ENCODE measurements around the gene SMAD6. TPM values are rescaled to one million over a fixed set of nuclear protein-coding genes. Genes with fewer than 3 reads are reported as not detected.

Gene SMAD6
- total RNA-seq, 1 donor from 2014 or later: 14.6 TPM

- Mint-ChIP-seq H3K27ac (ENCODE audit: unreplicated experiment) (no peak overlapping the region), H3K9me3 (ENCODE audit: unreplicated experiment) (no peaks in the 10 kb centered on the region), H3K36me3 (ENCODE audit: unreplicated experiment) (no peaks in the 10 kb centered on the region), H3K27me3 (ENCODE audit: unreplicated experiment) (no peaks in the 10 kb centered on the region), H3K4me1 (ENCODE audit: unreplicated experiment) (peaks cover 19% of the 10 kb centered on the region), H3K4me3 (ENCODE audit: unreplicated experiment) (no peak overlapping the region)
- TF ChIP-seq CTCF (IDR thresholded peaks at IDR 0.05): no peak
- DNase-seq (ENCODE audit: extremely low spot score, unreplicated experiment): no peak
Measured at GRCh38 chr15:66658855-66659254, 43.2 kb upstream of the SMAD6 start.

- Mint-ChIP-seq H3K9me3 (ENCODE audit: unreplicated experiment) (no peaks in the 10 kb centered on the region), H3K27me3 (ENCODE audit: unreplicated experiment) (no peaks in the 10 kb centered on the region), H3K27ac (ENCODE audit: unreplicated experiment) (no peak overlapping the region), H3K4me3 (ENCODE audit: unreplicated experiment) (no peak overlapping the region), H3K4me1 (ENCODE audit: unreplicated experiment) (peaks cover 19% of the 10 kb centered on the region), H3K36me3 (ENCODE audit: unreplicated experiment) (no peaks in the 10 kb centered on the region)
- DNase-seq (ENCODE audit: extremely low spot score, unreplicated experiment): no peak
- no peak for TF ChIP-seq CTCF (IDR thresholded peaks at IDR 0.05)
Measured at GRCh38 chr15:66659384-66659783, 42.7 kb upstream of the SMAD6 start.

GRCh38 chr15:66661432-66662096, 40.5 kb upstream of the SMAD6 start:
- H3K36me3 Mint-ChIP-seq (ENCODE audit: unreplicated experiment): no peaks in the 10 kb centered on the region
- H3K4me3 Mint-ChIP-seq (ENCODE audit: unreplicated experiment): no peak overlapping the region
- H3K4me1 Mint-ChIP-seq (ENCODE audit: unreplicated experiment): peaks cover 11% of the 10 kb centered on the region
- H3K27ac Mint-ChIP-seq (ENCODE audit: unreplicated experiment): no peak overlapping the region
- no peaks in the 10 kb centered on the region for H3K9me3 Mint-ChIP-seq (ENCODE audit: unreplicated experiment)
- DNase-seq (ENCODE audit: extremely low spot score, unreplicated experiment): no peak
- no peaks in the 10 kb centered on the region for H3K27me3 Mint-ChIP-seq (ENCODE audit: unreplicated experiment)
- TF ChIP-seq CTCF (IDR thresholded peaks at IDR 0.05): no peak

GRCh38 chr15:66662522-66662921, 39.5 kb upstream of the SMAD6 start:
- Mint-ChIP-seq H3K9me3 (ENCODE audit: unreplicated experiment) (no peaks in the 10 kb centered on the region), H3K4me1 (ENCODE audit: unreplicated experiment) (peaks cover 3% of the 10 kb centered on the region), H3K27ac (ENCODE audit: unreplicated experiment) (no peak overlapping the region)

GRCh38 chr15:66663664-66664063, 38.4 kb upstream of the SMAD6 start:
- H3K4me3 Mint-ChIP-seq (ENCODE audit: unreplicated experiment): no peak overlapping the region
- H3K36me3 Mint-ChIP-seq (ENCODE audit: unreplicated experiment): peaks cover 2% of the 10 kb centered on the region
- no peak overlapping the region for H3K27ac Mint-ChIP-seq (ENCODE audit: unreplicated experiment)
- no peak for DNase-seq (ENCODE audit: extremely low spot score, unreplicated experiment)
- H3K9me3 Mint-ChIP-seq (ENCODE audit: unreplicated experiment): peaks cover 5% of the 10 kb centered on the region
- TF ChIP-seq CTCF (IDR thresholded peaks at IDR 0.05): no peak
- H3K27me3 Mint-ChIP-seq (ENCODE audit: unreplicated experiment): no peaks in the 10 kb centered on the region
- H3K4me1 Mint-ChIP-seq (ENCODE audit: unreplicated experiment): no peaks in the 10 kb centered on the region

More at GRCh38 chr15:66662522-66662921, 39.5 kb upstream of the SMAD6 start:
- H3K27me3 Mint-ChIP-seq (ENCODE audit: unreplicated experiment): no peaks in the 10 kb centered on the region
- no peaks in the 10 kb centered on the region for H3K36me3 Mint-ChIP-seq (ENCODE audit: unreplicated experiment)
- no peak overlapping the region for H3K4me3 Mint-ChIP-seq (ENCODE audit: unreplicated experiment)
- DNase-seq (ENCODE audit: extremely low spot score, unreplicated experiment): no peak
- no peak for TF ChIP-seq CTCF (IDR thresholded peaks at IDR 0.05)
